SK-N-SH (cell line): ENCODE measurements around the gene NAA10. TPM values are rescaled to one million over a fixed set of nuclear protein-coding genes. Genes with fewer than 3 reads are reported as not detected.

Experiments used
- CTCF ChIA-PET: fragments of 300-600, 350-600 bp; formaldehyde crosslinking; extraction: SDS; loops from one replicate; lab custom pipeline; 2021; lab: Yijun Ruan, JAX
- POLR2A ChIA-PET: fragments of 350-600 bp; sonication (Branson Sonifier 250); formaldehyde crosslinking; extraction: SDS; loops from one replicate; lab custom pipeline; 2020; ENCODE audit warnings: antibody characterized with exemption, inconsistent platforms; lab: Yijun Ruan, JAX
- DNase-seq: peaks from one replicate; pipeline ENCODE4 v3.0.0; 2012
- H2AFZ ChIP-seq: fragments of 200-600 bp; sonication (generic); 2 replicates; pipeline ENCODE4 v1.8.1; 2016; ENCODE audit warnings: antibody characterized with exemption, mild to moderate bottlenecking, low read depth
- H3F3A ChIP-seq: fragments of 200-600 bp; sonication (generic); replicated peaks from 2 replicates; pipeline ENCODE3; 2016; ENCODE audit warnings: antibody characterized with exemption, mild to moderate bottlenecking; ENCODE audit not compliant: insufficient read depth
- H3K27ac ChIP-seq, 2 experiments: fragments of 200-500 bp in 1 of 2; fragments of 200-600 bp in 1 of 2; sonication (Bioruptor generic) in 1 of 2; sonication (generic), shearing (Covaris generic) in 1 of 2; 2 replicates each; pipeline versions ENCODE4 v1.5.1 to v1.6.1; 2014 to 2016; ENCODE audit warnings: low read depth in 2 of 2, inconsistent platforms in 1 of 2, low read length in 1 of 2, mild to moderate bottlenecking in 1 of 2, mixed read lengths in 1 of 2
- H3K27me3 ChIP-seq: fragments of 200-600 bp; sonication (generic), shearing (Covaris generic); 2 replicates; pipeline ENCODE4 v1.6.1; 2016; ENCODE audit warnings: mixed run types; ENCODE audit not compliant: insufficient read depth
- H3K36me3 ChIP-seq, 2 experiments: fragments of 200-500 bp in 1 of 2; fragments of 200-600 bp in 1 of 2; sonication (Bioruptor generic) in 1 of 2; sonication (generic) in 1 of 2; replicated peaks in 1 of 2; 2 replicates each; pipeline versions ENCODE3 to v1.5.1; 2014 to 2016; ENCODE audit warnings: low read length in 1 of 2, mild to moderate bottlenecking in 1 of 2; ENCODE audit not compliant: insufficient read depth in 2 of 2, control insufficient read depth in 1 of 2
- H3K4me1 ChIP-seq, 2 experiments: fragments of 200-500 bp in 1 of 2; fragments of 200-600 bp in 1 of 2; sonication (Bioruptor generic) in 1 of 2; sonication (generic), shearing (Covaris generic) in 1 of 2; 2 replicates each; pipeline versions ENCODE4 v1.5.1 to v1.6.1; 2014 to 2016; ENCODE audit warnings: low read depth in 1 of 2, low read length in 1 of 2, mixed run types in 1 of 2; ENCODE audit not compliant: insufficient read depth in 2 of 2, control insufficient read depth in 1 of 2
- H3K4me2 ChIP-seq: fragments of 200-600 bp; sonication (generic), shearing (Covaris generic); 2 replicates; pipeline ENCODE4 v1.6.1; 2017; ENCODE audit warnings: mixed run types
- H3K4me3 ChIP-seq, 2 experiments: fragments of 200-500 bp in 1 of 2; fragments of 200-600 bp in 1 of 2; sonication (Bioruptor generic) in 1 of 2; sonication (generic), shearing (Covaris generic) in 1 of 2; 2 replicates each; pipeline versions ENCODE4 v1.5.1 to v1.8.1; 2014 to 2016; ENCODE audit warnings: low read depth in 2 of 2, inconsistent platforms in 1 of 2, low read length in 1 of 2, mild to moderate bottlenecking in 1 of 2, mixed read lengths in 1 of 2, moderate library complexity in 1 of 2
- H3K79me2 ChIP-seq: fragments of 200-600 bp; sonication (generic); 2 replicates; pipeline ENCODE4 v1.8.1; 2017; ENCODE audit warnings: mild to moderate bottlenecking; ENCODE audit not compliant: insufficient read depth
- H3K9ac ChIP-seq: fragments of 200-600 bp; sonication (generic); 2 replicates; pipeline ENCODE4 v1.6.1; 2017; ENCODE audit warnings: mixed run types
- H3K9me2 ChIP-seq: fragments of 200-600 bp; sonication (generic); 2 replicates; pipeline ENCODE4 v1.6.1; 2017; ENCODE audit warnings: mixed run types
- H3K9me3 ChIP-seq: fragments of 200-600 bp; sonication (generic); 2 replicates; pipeline ENCODE4 v1.6.1; 2017; ENCODE audit warnings: mixed run types, mild to moderate bottlenecking, moderate library complexity
- H4K20me1 ChIP-seq: fragments of 200-600 bp; sonication (generic); 2 replicates; pipeline ENCODE4 v1.6.1; 2017; ENCODE audit warnings: mild to moderate bottlenecking, mixed run types; ENCODE audit not compliant: insufficient read depth
- CHD2 ChIP-seq: fragments of 150-350 bp; IDR thresholded peaks from 2 replicates; pipeline ENCODE4 v1.6.1; 2018; ENCODE audit warnings: low read length; ENCODE audit not compliant: partially characterized antibody
- FOSL2 ChIP-seq: IDR thresholded peaks from 2 replicates; pipeline ENCODE4 v1.4.0; 2012; ENCODE audit warnings: low read depth, mild to moderate bottlenecking, moderate library complexity, borderline replicate concordance
- FOXJ3 ChIP-seq: sonication (generic); formaldehyde crosslinking; IDR thresholded peaks from 2 replicates; pipeline ENCODE4 v1.5.1; 2020; ENCODE audit warnings: mild to moderate bottlenecking, missing genetic modification reagents
- FOXM1 ChIP-seq: IDR thresholded peaks from 2 replicates; pipeline ENCODE4 v1.4.0; 2012; ENCODE audit warnings: low read depth, mild to moderate bottlenecking
- GATA2 ChIP-seq: sonication (generic); formaldehyde crosslinking; IDR thresholded peaks from 2 replicates; pipeline ENCODE4 v1.5.0; 2020; ENCODE audit warnings: mild to moderate bottlenecking, missing genetic modification reagents
- JUND ChIP-seq: IDR thresholded peaks from 2 replicates; pipeline ENCODE4 v1.4.0; 2012
- MEF2A ChIP-seq: IDR thresholded peaks from 2 replicates; pipeline ENCODE4 v1.4.0; 2012; ENCODE audit warnings: low read depth, borderline replicate concordance
- MXI1 ChIP-seq: IDR thresholded peaks from 2 replicates; pipeline ENCODE4 v1.6.1; 2012; ENCODE audit warnings: mild to moderate bottlenecking, low read depth, low read length, improper control_type of control experiment
- RAD21 ChIP-seq: IDR thresholded peaks from 2 replicates; pipeline ENCODE4 v1.6.1; 2012; ENCODE audit warnings: mild to moderate bottlenecking, low read length
- RCOR1 ChIP-seq: fragments of 150-350 bp; IDR thresholded peaks from 2 replicates; pipeline ENCODE4 v1.6.1; 2017; ENCODE audit warnings: antibody characterized with exemption, low read length
- REST ChIP-seq: IDR thresholded peaks from 2 replicates; pipeline ENCODE4 v1.6.1; 2012; ENCODE audit warnings: mild to moderate bottlenecking, low read depth, low read length, moderate library complexity
- SIN3A ChIP-seq: IDR thresholded peaks from 2 replicates; pipeline ENCODE4 v1.6.1; 2012; ENCODE audit warnings: low read depth, mild to moderate bottlenecking, low read length, moderate library complexity, borderline replicate concordance
- SMC3 ChIP-seq: IDR thresholded peaks from 2 replicates; pipeline ENCODE4 v1.6.1; 2012; ENCODE audit warnings: low read depth, low read length, improper control_type of control experiment
- TEAD4 ChIP-seq: IDR thresholded peaks from 2 replicates; pipeline ENCODE4 v1.4.0; 2012; ENCODE audit warnings: mild to moderate bottlenecking, borderline replicate concordance; ENCODE audit not compliant: insufficient read depth
- USF1 ChIP-seq: IDR thresholded peaks from 2 replicates; pipeline ENCODE4 v1.4.0; 2012; ENCODE audit warnings: low read depth, borderline replicate concordance
- YY1 ChIP-seq: IDR thresholded peaks from 2 replicates; pipeline ENCODE4 v1.4.0; 2012; ENCODE audit warnings: low read depth, mild to moderate bottlenecking
- WGBS: methylation state at CpG from one replicate; pipeline ENCODE4 v1.1.6; 2017; ENCODE audit warnings: low lambda C conversion rate; 5-methylcytosine and 5-hydroxymethylcytosine counted together
- polyA plus RNA-seq, 3 experiments: library from polyadenylated mRNA; depleted of rRNA; stranded (reverse); fragments of >200 nt; gene quantifications; 2 replicates each; pipeline ENCODE4 v1.2.3, GENCODE V29; 2012
- TF ChIP-seq, protein P1 (sequence below): fragments of 200-600 bp; sonication (generic); IDR thresholded peaks from 2 replicates; pipeline ENCODE4 v1.6.1; 2017; ENCODE audit warnings: antibody characterized with exemption, mild to moderate bottlenecking, moderate library complexity

Gene NAA10
- polyA plus RNA-seq, 1 of the 3 experiments (the other 2 are of a cell fraction) = 229 TPM

DNA sequence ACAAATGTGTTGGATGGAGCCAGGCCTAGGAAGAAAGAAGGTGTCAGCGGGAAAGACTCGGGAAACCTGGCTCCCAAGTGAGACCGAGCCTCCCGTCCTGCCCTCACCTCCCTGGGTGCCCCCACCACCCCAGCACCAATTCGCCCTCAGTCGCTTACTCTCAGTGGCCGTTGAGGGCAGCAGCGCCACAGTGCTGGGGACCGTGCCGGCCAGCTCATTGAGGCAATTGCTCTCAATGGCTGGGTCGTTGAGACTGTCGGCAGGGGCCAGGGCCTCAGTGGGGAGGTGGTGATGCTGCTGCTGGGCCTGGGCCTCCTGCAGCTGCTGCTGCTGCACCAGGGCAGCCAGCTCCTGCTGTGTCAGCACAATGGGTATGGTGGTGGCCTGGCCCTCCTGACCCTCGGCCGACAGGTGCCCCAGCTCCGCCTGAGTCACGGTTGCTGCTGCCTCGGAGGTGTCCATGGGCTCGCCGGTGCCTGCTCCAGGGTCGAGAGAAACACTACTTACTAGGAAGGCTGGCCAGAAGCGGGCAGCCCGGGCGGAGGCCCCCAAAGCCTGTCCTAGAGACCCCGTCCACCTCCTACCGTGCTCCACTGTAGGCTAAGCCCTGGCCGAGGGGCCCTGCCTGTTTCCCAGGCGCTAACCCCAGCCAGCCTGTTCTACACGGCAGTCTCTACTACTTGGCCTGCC, 17.0 kb upstream of the NAA10 start:
- CTCF ChIA-PET = interaction anchor here (1.1 to 11.8 kb wide), 9 partner anchors 7 to 397 kb away, joined by 3 to 271 read pairs (median 10); partner anchors contain the start of genes ARHGAP4, HCFC1, NAA10 and PLXNB3
- peaks cover 8% of the 10 kb centered on the region; the same call in 1 of the 2 replicates for H4K20me1 ChIP-seq
- no peaks in the 10 kb centered on the region for H3K27me3 ChIP-seq
- H3K36me3 ChIP-seq = peaks cover 13 to 90% of the 10 kb centered on the region in 2 experiments
- DNase-seq = no peak
- no peaks in the 10 kb centered on the region; a peak in 1 of 4 replicates for H3K4me1 ChIP-seq
- H3K4me3 ChIP-seq = no peak overlapping the region
- POLR2A ChIA-PET = no interaction called here
- 94% methylated on average over 23 of the region's 28 CpGs for WGBS
- no peaks in the 10 kb centered on the region for H3K9me2 ChIP-seq
- TF ChIP-seq, protein P1, sequence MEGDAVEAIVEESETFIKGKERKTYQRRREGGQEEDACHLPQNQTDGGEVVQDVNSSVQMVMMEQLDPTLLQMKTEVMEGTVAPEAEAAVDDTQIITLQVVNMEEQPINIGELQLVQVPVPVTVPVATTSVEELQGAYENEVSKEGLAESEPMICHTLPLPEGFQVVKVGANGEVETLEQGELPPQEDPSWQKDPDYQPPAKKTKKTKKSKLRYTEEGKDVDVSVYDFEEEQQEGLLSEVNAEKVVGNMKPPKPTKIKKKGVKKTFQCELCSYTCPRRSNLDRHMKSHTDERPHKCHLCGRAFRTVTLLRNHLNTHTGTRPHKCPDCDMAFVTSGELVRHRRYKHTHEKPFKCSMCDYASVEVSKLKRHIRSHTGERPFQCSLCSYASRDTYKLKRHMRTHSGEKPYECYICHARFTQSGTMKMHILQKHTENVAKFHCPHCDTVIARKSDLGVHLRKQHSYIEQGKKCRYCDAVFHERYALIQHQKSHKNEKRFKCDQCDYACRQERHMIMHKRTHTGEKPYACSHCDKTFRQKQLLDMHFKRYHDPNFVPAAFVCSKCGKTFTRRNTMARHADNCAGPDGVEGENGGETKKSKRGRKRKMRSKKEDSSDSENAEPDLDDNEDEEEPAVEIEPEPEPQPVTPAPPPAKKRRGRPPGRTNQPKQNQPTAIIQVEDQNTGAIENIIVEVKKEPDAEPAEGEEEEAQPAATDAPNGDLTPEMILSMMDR = no peak
- TF ChIP-seq, all 33 proteins: peak for 0
- Histone ChIP-seq H2AFZ (no peak overlapping the region), H3K27ac (no peak overlapping the region), H3K79me2 (no peaks in the 10 kb centered on the region), H3F3A (peaks cover 16% of the 10 kb centered on the region), H3K4me2 (no peak overlapping the region), H3K9ac (no peak overlapping the region), H3K9me3 (no peaks in the 10 kb centered on the region)

DNA sequence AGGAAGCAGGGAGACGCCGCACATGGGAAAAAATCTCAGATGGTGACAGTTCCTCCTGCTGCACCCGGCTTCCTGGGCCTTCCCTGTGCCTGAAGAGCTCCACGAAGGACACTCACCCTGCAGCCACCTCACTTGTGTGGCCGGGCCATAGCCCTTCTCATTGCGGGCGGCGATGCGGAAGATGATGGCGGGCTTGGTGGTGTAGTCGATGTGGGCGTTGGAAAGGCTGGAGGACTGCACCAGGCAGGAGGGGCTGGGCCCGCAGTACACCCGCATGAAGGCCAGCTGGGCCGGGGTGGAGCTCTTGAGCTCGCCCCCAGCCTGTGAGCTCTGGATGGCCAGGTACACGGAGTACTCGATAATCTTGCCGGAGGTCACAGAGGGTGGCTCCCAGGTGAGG, 15.3 kb upstream of the NAA10 start:
- H3K36me3 ChIP-seq = peaks cover 13 to 75% of the 10 kb centered on the region in 2 experiments
- H3F3A ChIP-seq = peaks cover 19% of the 10 kb centered on the region
- no peaks in the 10 kb centered on the region for H3K27me3 ChIP-seq
- H3K4me1 ChIP-seq = no peaks in the 10 kb centered on the region; a peak in 1 of 4 replicates
- no peak overlapping the region for H3K9ac ChIP-seq
- no peak overlapping the region for H3K4me2 ChIP-seq
- no peak overlapping the region for H2AFZ ChIP-seq
- ChIA-PET CTCF (interaction anchor here (1.2 to 11.8 kb wide), 6 partner anchors 11 to 992 kb away, joined by 3 to 271 read pairs (median 76); partner anchors contain the start of genes ARHGAP4, HCFC1, NAA10 and PLXNB3), POLR2A (no interaction called here)
- 91% methylated on average over 14 of the region's 19 CpGs for WGBS
- H3K79me2 ChIP-seq = no peaks in the 10 kb centered on the region
- no peaks in the 10 kb centered on the region for H3K9me2 ChIP-seq
- TF ChIP-seq FOSL2 (no peak), RCOR1 (no peak), JUND (no peak), RAD21 (no peak), SMC3 (no peak), MEF2A (no peak), SIN3A (no peak), CHD2 (no peak), TEAD4 (no peak), YY1 (no peak), REST (no peak), FOXJ3 (CRISPR knock-in tag) (no peak), GATA2 (CRISPR knock-in tag) (no peak), FOXM1 (no peak), USF1 (no peak), MXI1 (no peak)
- TF ChIP-seq, protein P1 = no peak
- DNase-seq = no peak
- H4K20me1 ChIP-seq = peaks cover 14% of the 10 kb centered on the region; the same call in 1 of the 2 replicates
- no peaks in the 10 kb centered on the region for H3K9me3 ChIP-seq
- no peak overlapping the region for H3K4me3 ChIP-seq
- no peak overlapping the region for H3K27ac ChIP-seq
